HG03439 (cell line): ENCODE measurements around the gene EHD2.

Experiments
- ATAC-seq: cut with Tn5 transposase; IDR thresholded peaks from one replicate; pipeline ENCODE4 v1.9.1; 2021; ENCODE audit warnings: mild to moderate bottlenecking, moderate library complexity; ENCODE audit not compliant: unreplicated experiment

EHD2 gene

DNA sequence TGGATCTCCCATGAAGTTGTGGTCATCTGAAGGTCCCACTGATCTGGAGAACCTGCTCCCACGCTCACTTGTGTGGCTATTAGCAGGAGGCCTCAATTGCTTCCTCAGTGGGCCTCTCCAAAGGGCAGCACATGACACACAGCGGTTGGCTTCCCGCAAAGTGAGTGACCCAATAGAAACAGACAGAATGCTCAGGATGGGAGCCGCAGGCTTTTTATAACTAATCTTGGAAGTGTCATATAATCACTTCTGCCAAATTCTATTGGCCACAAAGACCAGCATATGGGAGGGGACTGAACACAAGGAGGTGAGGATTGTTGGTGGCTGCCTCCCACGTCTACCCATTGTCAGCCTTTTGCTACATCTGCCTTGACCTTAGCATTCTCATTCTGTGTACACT, 22.1 kb upstream of the EHD2 start:
- no peak for ATAC-seq

DNA sequence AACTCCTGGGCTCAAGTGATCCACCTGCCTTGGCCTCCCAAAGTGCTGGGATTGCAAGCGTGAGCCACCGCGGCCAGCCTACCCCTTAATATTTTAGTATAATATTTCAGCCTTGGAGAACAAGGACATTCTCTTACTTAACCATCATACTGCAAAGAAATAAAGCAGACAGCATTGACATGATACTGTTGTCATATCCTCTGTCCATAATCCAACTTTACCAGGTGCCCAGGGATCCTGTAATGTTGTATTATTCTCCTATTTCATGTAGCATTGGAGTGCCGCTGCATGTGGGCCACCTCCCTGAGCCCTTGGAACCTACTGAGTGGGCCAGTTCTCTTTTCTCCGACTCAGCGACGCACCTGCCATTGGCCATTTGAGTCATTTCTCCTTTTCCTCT, 21.4 kb upstream of the EHD2 start:
- no peak for ATAC-seq

DNA sequence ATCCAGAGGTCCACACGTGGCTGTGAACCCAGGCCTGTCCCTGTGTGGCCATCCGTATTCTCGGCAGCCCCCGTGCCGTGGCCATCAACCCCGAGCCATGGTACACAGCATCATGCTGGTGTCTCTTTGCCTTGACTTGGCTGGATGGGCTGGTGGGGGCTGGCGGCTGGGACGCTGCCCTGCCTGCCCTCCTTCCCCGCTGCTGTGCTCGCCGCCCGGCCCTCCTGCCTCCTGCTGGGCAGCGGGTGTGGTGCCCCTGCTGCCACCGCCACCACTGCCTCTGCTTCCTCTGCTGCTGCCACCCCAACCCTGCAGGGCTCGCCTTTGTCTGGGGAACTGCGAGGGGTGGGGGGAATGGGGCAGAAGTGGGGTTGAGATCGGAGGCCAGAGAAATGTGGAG, 19.7 kb upstream of the EHD2 start:
- ATAC-seq, result no peak

DNA sequence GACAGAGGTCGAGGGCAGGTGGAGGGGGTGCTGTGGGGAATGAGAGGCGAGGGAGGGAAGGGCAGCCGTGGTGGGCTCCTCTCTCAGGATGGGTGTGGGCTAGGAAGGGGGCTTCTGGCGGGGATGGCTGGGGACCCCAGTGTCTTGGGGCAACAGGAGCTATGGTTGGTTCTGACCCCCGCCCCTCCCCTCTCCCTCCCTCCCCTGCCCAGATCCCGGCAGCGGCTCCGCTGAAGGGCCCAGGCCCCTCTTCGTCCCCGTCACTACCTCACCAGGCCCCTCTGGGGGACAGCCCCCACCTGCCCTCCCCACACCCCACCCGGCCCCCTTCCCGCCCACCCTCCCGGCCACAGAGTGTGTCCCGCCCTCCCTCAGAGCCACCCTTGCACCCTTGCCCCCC, 19.3 kb upstream of the EHD2 start:
- ATAC-seq, result no peak

DNA sequence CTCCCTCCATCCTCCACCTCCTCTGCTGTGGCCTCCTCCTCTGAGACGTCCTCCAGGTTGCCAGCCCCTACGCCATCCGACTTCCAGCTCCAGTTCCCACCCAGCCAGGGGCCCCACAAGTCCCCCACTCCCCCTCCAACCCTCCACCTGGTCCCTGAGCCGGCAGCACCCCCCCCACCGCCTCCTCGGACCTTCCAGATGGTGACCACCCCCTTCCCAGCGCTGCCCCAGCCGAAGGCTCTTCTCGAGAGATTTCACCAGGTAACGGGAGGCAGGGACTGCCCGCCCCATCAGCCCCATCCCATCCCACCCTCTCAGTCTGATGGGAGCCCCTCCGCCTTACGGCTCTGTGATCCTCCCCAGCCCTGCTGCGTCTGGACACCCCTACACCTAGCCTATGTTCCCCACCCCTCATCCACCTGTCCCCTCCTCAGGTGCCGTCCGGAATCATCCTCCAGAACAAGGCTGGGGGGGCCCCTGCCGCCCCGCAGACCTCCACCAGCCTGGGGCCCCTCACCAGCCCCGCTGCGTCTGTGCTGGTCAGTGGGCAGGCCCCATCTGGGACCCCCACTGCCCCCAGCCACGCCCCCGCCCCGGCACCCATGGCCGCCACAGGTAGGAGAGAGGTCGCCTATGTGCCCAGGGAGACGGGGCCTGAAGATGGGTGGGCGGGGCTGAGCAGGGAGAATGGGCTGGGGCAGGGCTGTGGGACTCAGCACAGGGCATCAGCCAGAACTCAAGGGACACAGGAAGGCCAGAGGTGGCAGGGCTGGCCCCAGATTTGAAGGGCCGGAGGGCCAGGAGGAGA, 18.6 kb upstream of the EHD2 start:
- ATAC-seq, result no peak

DNA sequence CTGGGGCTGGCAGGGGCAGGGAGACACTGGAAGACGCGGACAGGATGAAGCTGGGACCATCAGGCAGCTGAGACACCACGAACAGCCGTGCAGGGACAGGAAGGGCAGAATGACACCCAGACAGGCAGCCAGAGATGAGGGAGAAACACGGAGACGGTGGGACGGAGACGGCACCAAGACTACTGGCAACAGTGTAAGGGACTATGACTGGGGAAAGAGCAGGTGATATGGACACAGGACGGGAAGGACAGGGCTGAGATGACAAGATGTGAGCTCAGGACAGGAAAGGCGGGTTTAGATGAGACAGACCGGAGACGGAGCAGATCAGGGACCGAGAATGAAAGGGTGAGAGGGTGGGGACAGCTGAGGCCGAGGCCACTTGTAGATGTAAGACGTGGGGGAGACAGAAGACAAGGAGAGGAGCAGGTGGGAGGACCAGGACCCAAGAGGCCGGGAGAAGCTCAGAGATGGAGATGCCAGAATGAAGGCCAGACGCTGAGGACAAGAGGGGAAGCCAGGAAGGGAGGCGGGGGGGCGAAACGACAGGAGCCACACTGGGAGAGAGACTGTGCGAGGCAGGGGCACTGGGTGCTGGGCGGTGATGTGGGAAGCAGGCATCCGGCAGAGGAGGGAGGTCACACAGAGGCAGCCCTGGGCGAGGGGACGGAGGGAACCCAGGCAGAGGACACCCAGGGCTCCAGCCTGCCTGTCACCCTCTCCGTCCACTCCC, 17.5 kb upstream of the EHD2 start:
- ATAC-seq, result no peak

DNA sequence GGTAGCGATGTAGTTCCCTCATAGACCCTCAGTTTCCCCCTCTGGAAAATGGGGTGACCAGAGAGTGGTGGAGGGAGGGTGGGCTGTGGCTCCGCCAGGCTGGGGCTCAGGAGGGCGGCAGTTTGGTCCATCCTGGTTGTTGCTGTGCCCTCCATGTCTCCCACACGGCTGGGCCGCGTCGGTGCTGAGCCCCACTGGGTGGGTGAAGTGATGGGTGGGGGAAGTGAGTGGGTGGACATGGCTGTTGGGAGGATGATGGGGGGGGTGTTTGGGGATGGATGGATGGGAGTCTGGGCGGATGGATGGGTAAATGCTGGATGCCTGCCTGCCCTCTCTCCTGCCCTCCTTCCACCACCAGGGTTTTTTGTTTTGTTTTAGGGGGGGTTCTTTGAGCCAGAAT, 16.6 kb upstream of the EHD2 start:
- no peak for ATAC-seq

DNA sequence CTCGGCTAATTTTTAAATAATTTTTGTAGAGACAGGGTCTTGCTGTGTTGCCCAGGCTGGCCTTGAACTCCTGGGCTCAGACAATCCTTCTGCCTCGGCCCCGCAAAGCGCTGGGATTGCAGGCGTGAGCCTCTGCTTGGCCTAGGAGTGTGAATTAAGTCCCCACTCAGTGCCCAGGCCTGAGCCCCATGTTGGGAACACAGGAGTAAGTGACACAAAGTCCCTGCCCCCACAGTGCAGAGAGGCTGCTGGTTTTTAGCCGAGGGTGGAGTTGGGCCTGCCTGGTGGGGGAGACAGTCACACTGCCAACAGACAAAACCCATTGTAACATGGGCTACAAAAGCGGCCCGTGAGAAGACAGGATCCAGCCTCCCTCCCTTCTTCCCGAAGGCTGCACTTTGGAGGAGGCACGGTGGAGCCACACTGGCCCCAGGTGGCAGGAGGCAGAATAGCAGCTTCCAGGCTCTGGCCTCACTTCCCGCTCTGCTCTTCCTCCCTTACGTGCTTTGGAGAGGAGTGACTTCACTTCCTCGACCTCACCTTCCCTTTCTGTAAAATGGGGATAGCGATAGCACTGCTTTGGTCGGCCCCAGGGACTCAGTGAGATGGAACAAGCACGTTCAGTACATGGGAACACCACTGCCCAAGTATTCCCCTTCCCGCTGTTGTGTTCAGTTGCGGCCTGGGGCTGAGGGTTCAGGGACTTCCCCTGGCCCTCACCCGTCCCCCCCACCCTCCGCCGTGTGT, 15.2 kb upstream of the EHD2 start:
- ATAC-seq, result no peak

DNA sequence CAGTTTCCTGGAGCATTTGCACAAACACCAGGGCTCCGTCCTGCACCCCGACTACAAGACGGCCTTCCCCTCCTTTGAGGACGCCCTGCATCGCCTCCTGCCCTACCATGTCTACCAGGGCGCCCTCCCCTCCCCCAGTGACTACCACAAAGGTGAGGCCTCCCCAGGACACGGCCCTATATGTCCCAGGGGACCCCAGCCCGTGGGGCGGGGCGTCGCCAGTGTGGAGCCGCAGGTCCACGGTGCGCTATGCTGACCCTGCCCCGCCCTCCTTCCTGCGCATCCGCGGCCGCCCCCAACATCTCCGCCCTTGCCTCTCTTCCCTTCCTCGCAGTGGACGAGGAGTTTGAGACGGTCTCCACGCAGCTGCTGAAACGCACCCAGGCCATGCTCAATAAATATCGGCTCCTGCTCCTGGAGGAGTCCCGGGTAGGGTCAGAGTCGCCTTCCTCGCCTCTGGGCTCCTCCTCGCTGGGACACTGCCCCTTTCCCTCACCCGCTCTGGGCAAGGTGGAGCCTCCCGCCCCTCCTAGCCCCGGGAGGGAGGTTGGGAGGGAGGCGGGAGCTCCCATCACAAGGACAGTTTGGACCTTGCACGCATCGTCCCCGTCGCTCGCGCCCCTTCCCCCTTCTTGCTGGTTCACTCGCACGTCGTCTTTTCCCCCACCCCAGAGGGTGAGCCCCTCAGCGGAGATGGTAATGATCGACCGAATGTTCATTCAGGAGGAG, 14.4 kb upstream of the EHD2 start:
- ATAC-seq, result no peak

DNA sequence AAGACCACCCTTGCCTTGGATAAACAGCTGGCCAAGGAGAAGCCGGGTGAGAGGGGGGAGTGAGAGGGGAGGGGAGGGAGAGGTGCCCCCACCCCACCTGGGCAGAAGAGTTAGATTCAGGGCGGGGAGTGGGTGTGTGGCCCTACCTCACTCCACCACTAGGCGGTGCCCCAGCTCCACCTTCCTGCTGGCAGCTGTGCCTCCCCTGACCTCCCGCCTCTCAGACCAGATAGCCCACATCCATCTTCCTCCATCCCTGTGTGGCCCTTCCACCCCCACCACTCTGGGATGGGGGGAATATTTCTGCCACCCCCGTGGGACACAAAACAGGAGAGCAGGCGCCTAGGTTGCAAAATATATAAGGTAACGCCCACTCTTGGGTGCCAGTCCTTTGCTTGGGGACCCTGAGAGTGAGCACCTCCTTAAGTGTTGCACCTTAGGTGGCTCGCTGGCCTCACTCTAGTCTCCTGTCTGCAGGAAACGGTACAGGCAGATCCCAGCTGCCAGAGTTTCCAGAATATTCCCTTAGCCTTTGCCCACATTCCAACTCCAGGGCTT, 13.8 kb upstream of the EHD2 start:
- ATAC-seq, result no peak

DNA sequence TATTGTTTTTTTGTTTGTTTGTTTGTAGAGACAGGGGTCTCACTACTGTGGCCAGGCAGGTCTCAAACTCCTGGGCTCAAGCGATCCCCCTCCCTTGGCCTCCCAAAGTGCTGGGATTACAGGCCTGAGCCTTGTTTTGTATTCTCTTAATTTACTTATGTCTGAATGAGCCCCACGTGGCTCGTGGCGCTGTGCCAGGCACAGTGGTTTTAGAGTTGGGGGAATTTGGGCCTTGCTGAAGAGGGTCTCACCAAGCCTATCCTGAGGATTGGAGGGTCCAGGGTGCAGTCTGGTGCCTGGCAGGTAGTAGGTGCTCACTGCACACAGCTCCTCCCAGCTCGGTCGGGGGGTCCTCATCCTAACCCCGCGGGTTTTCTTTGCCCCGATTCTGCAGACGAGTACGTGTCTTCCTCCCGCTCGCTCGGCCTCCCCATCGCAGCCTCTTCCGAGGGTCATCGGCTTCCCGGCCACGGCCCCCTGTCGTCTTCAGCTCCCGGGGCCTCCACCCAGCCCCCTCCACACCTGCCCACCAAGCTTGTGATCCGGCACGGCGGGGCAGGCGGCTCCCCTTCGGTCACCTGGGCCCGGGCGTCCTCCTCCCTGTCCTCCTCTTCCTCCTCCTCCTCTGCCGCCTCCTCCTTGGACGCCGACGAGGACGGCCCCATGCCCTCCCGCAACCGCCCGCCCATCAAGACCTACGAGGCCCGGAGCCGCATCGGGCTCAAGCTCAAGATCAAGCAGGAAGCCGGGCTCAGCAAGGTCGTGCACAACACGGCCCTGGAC, 12.1 kb upstream of the EHD2 start:
- no peak for ATAC-seq

DNA sequence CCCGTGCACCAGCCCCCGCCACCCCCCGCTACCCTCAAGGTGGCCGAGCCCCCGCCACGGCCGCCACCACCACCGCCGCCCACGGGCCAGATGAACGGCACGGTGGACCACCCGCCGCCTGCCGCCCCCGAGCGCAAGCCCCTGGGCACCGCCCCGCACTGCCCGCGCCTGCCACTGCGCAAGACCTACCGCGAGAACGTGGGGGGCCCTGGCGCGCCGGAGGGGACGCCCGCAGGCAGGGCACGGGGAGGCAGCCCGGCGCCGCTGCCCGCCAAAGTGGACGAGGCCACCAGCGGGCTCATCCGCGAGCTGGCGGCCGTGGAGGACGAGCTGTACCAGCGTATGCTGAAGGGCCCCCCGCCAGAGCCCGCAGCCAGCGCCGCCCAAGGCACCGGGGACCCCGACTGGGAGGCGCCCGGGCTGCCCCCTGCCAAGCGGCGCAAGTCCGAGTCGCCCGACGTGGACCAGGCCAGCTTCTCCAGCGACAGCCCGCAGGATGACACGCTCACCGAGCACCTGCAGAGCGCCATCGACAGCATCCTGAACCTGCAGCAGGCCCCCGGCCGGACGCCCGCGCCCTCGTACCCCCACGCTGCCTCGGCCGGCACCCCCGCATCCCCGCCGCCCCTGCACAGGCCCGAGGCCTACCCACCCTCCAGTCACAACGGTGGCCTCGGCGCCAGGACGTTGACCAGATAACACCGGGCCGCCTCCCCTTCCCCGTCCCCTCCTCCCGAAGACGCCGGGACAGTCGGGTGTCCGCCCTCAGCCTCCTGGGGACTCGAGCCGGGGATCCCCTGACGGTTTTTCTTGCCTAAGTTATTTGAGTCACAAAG, 11.3 kb upstream of the EHD2 start:
- no peak for ATAC-seq

DNA sequence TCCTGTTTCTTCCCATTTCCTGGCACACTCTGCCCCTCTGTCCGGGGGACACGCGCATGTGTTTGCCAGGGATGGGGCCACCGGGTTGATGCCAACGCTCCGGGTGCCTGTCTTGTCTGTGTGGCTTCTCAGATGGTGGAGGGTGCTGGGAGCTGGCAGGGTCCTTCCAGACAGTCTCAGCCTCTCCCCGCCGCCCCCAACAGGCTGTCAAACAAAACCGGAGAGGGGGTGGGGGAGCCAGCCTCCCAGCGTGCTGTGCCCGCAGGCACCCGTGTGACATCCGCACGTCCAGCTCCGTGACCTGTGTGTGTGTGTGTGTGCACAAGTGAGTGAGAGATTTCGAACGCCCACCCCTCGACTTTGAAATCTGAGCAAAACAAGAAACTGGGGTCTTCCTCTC, 10.6 kb upstream of the EHD2 start:
- no peak for ATAC-seq

DNA sequence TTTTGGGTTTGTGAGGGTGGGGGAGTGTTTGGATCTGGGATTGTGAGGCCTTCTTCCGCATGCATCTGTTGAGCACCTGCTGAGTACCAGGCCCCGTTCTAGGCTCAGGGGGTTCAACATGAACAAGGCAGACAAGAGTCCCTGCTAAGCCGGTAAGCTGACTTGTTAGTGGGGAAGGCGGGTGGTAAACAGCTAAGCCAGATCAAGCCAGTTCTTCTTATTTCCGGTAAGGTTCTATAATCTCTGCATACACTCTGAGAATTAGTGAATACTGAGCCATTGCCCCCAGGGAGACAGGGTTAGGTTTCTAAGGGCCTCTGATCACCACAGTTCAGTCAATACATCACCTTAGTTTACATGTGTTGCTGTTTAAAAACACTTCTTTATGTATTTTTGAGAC, 9.9 kb upstream of the EHD2 start:
- ATAC-seq, result no peak

DNA sequence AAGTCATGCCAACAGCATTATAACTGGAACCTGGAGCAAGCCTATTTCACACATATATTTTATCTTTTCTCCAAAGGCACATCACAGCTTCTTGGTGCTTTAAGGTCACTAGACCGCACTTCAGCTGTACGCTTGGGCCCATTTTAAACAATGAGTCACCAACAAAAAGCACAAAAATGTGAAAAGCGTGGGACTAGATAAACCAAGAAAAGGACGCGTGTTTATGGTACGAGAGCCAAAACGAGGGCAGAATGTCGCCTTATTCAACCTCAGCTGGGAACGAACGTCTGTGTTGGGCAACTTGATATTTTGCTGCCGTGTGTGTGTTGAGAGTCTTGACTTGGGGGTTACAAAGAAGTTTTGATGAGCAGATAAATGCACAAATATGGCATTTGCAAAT, 9.2 kb upstream of the EHD2 start:
- ATAC-seq, result no peak

DNA sequence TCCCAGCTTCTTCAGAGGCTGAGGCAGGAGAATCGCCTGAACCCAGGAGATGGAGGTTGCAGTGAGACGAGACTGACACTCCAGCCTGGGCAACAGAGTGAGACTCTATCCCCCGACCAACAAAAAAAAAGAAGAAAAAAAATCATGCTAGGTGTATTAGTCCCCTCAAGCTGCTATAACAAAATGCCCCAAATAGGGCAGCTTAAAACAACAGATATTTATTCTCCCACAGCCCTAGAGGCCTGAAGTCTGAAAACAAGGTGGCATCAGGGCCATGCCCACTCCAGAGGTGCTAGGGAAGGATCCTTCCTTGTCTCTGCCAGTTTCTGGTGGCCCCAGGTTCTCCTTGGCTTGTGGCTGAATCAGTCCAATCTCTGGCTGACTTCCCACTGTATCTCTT, 8.6 kb upstream of the EHD2 start:
- ATAC-seq, result no peak

DNA sequence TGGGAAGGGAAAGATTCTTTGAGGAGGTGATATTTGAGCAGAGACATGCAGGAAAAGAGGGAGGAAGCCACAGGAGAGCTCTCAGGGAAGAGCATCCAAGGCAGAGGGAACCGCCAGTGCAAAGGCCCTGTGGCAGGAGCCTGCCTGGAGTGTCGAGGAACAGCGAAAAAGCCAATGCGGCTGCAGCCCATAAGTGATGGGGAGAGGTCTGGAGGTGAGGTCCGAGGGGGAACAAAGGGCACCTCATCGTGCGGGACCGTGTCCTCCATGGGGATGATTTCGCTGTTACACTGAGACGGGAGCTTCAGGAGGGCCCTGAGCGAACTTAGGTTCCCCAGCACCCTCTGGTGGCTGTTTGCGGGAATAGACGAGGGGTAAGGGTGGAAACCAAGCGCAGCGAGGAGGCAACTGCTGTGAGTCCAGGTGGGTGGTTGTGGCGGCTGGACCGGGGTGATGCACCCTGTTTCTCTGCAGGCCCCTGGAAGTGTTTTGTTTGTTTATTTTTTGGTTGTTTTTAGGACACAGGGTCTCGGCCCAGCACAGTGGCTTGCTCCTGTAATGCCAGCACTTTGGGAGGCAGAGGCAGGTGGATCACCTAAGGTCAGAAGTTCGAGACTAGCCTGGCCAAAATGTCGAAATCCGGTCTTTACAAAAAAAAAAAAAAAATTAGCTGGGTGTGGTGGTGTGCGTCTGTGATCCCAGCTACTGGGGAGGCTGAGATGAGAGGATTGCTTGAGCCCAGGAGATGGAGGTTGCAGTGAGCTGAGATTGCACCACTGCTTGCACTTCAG, 5.9 kb upstream of the EHD2 start:
- ATAC-seq, result no peak

DNA sequence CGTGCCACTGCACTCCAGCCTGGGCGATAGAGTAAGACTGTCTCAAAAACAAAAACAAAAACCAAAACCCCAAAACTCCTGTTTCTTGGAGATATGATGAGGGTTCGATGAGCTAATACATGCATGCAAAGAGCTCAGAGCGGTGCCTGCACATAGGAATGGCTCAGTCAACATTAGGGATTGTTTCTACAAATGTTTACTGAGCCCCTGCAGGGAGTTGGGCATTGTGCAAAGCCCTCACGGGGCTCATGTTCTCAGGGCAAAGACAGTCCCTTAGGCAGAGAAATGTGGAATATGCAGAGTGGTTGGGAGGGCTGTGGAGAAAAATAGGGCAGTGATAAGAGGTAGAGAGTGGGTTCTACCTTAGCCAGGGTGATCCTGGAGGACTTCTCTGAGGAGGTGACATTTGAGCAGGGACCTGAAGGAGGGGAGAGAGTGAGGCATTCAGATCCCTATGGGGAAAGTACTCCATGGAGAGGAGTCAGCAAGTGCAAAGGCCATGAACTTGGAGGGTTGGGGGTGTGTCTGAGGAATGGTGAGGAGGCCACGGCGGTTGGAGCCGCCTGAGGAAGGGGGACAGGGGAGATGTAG, 1.5 kb upstream of the EHD2 start:
- no peak for ATAC-seq
